ENCODE measurements around the gene TRIM39.

DNA sequence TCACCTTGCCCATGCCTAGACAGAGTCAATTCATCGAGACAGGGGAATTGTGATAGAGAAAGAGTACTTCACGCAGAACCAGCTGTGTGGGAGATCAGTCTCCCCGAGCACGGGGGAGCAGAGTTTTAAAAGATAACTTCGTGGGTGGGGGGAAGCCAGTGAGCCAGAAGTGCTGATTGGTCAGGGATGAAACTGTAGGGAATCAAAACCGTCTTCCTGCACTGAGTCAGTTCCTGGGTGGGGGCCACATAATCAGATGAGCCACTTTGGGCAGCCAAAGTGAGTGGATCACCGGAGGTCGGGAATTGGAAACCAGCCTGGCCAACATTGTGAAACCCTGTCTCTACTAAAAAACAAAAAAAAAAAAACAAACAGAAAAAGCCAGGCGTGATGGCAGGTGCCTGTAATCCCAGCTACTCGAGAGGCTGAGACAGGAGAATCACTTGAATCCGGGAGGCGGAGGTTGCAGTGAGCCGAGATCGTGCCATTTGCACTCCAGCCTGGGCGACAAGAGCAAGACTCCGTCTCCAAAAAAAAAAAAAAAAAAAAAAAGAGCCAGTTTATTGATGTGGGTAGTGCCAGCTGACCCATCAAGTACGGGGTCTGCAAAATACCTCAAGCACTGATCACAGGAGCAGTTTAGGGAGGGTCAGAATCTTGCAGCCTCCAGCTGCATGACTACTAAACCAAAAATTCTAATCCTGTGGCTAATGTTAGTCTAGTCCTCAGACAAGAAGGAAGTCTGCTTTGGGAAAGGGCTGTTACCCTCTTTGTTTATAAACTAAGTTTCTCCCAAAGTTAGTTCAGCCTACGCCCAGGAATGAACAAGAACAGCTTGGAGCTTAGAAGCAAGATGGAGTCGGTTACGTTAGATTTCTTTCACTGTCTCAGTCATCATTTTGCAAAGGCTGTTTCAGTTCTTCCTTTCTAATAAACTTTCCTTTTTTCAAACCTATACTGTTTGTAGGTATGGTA is 3.9 kb upstream of the TRIM39 start:
- TF ChIP-seq ZNF274 (IDR thresholded peaks at IDR 0.05; ENCODE audit: low read length) (no peak), ZNF274 (tag by site-specific recombination; IDR thresholded peaks at IDR 0.05; ENCODE audit: borderline replicate concordance) (no peak), ZNF10 (tag by site-specific recombination; IDR thresholded peaks at IDR 0.05) (no peak), TCF7L2 (IDR thresholded peaks at IDR 0.05; ENCODE audit: borderline replicate concordance, low read depth, low read length) (no peak), ZNF423 (tag by site-specific recombination; IDR thresholded peaks at IDR 0.05) (no peak), SETDB1 (IDR thresholded peaks at IDR 0.05; ENCODE audit: insufficient read length, low read length) (no peak), ZFP41 (tag by site-specific recombination; IDR thresholded peaks at IDR 0.05; ENCODE audit: borderline replicate concordance) (no peak), ZNF776 (tag by site-specific recombination; IDR thresholded peaks at IDR 0.05; ENCODE audit: borderline replicate concordance) (no peak)
- TF ChIP-seq, protein P1, sequence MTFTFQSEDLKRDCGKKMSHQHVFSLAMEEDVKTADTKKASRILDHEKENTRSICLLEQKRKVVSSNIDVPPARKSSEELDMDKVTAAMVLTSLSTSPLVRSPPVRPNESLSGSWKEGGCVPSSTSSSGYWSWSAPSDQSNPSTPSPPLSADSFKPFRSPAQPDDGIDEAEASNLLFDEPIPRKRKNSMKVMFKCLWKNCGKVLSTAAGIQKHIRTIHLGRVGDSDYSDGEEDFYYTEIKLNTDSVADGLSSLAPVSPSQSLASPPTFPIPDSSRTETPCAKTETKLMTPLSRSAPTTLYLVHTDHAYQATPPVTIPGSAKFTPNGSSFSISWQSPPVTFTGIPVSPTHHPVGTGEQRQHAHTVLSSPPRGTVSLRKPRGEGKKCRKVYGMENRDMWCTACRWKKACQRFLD (tag by site-specific recombination; IDR thresholded peaks at IDR 0.05) = no peak
- TF ChIP-seq, protein P2, sequence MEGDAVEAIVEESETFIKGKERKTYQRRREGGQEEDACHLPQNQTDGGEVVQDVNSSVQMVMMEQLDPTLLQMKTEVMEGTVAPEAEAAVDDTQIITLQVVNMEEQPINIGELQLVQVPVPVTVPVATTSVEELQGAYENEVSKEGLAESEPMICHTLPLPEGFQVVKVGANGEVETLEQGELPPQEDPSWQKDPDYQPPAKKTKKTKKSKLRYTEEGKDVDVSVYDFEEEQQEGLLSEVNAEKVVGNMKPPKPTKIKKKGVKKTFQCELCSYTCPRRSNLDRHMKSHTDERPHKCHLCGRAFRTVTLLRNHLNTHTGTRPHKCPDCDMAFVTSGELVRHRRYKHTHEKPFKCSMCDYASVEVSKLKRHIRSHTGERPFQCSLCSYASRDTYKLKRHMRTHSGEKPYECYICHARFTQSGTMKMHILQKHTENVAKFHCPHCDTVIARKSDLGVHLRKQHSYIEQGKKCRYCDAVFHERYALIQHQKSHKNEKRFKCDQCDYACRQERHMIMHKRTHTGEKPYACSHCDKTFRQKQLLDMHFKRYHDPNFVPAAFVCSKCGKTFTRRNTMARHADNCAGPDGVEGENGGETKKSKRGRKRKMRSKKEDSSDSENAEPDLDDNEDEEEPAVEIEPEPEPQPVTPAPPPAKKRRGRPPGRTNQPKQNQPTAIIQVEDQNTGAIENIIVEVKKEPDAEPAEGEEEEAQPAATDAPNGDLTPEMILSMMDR (tag by site-specific recombination; IDR thresholded peaks at IDR 0.05) = no peak
- TF ChIP-seq, protein P3, sequence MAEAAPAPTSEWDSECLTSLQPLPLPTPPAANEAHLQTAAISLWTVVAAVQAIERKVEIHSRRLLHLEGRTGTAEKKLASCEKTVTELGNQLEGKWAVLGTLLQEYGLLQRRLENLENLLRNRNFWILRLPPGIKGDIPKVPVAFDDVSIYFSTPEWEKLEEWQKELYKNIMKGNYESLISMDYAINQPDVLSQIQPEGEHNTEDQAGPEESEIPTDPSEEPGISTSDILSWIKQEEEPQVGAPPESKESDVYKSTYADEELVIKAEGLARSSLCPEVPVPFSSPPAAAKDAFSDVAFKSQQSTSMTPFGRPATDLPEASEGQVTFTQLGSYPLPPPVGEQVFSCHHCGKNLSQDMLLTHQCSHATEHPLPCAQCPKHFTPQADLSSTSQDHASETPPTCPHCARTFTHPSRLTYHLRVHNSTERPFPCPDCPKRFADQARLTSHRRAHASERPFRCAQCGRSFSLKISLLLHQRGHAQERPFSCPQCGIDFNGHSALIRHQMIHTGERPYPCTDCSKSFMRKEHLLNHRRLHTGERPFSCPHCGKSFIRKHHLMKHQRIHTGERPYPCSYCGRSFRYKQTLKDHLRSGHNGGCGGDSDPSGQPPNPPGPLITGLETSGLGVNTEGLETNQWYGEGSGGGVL (tag by site-specific recombination; IDR thresholded peaks at IDR 0.05) = no peak
